Pulmonary artery endothelial cell (primary cell): Measurements from ENCODE around the gene DRC7. TPM values are rescaled to one million over a fixed set of nuclear protein-coding genes. Genes with fewer than 3 reads are reported as not detected.
"Not testable (repeated sequence)": the region's sequence is repeated elsewhere in the genome, so short reads cannot be mapped to it uniquely, and the experiment has no call there.

Experiments used
- DNase-seq: peaks from one replicate; pipeline ENCODE4 v3.0.0-alpha.2; 2011; ENCODE audit warnings: low read depth, low spot score
- total RNA-seq: library from RNA; depleted of rRNA; stranded (reverse); fragments of >200 nt; gene quantifications from 2 replicates; pipeline ENCODE4 v1.2.3, GENCODE V29; 2014

DRC7 gene
- total RNA-seq, 1 donor from 2014 or later, result 0.13 TPM

GRCh38 chr16:57658878-57659674 is 35.5 kb upstream of the DRC7 start:
- DNase-seq, result no peak

DNA sequence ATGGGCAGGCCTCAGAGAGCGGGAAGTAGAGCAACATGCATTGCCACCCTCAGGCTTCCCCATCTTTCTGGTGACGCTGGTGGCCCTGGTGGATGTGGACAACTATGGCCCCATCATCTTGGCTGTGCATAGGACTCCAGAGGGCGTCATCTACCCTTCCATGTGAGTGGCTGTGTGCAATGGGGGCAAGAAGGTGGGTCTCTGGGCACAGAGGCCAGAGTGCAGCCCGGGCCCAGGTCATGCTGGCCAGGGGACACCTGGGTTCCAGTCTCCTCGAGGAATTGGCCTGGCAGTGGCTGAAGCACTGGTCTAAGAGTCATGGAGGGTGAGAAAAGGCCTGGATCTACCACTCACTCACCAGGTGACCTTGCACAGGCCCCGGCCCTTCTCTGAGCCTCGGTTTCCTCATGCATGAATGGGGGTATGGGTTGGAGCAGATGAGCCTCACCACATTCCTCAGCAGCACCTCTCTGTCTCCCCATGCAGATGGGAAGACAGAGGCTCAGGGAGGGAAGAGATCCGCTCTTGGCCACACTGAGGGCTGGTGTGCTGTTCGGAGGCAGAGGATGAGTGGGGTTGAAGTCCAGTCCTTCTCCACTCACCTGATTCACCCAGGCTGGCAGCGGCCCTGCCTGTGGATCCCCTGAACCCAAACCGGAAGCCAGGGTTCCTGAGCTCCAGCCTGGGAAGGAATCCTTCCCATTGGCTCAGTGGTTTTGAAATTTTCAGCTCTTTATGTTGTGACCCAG is 33.7 kb upstream of the DRC7 start:
- DNase-seq, result no peak

DNA sequence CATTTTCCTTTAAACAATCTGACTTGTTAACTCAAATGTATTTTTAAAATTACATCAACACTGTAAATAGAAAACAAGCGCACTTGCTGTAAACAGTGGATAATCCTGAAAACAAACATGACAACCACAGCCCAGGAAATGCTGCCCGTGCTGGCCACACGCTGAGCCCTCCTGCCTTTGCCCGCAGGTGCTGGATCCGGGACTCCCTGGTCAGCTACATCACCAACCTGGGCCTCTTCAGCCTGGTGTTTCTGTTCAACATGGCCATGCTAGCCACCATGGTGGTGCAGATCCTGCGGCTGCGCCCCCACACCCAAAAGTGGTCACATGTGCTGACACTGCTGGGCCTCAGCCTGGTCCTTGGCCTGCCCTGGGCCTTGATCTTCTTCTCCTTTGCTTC is 33.1 kb upstream of the DRC7 start:
- no peak for DNase-seq

GRCh38 chr16:57661936-57662906 is 32.4 kb upstream of the DRC7 start:
- DNase-seq, result no peak

- no peak for DNase-seq
These were observed 31.2 kb upstream of the DRC7 start for GRCh38 chr16:57663436-57663835.

GRCh38 chr16:57663917-57664661 is 30.5 kb upstream of the DRC7 start:
- no peak for DNase-seq

DNA sequence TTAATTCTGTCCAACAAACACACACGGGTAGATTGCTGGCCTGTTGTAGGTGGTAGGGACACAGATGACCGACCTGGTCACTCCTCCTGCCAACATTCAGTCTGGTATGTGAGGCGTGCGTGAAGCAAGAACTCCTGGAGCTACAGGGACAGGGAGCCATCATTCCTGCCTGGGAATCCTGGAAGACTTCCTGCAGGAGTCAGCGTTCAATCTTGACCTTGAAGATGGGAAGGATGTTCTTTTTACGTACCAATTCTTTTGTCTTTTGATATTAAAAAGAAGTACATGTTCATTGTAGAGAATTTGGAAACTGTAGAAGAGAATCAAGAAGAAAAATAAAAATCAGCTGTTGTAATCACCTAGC is 30.0 kb upstream of the DRC7 start:
- DNase-seq, result no peak

DNA sequence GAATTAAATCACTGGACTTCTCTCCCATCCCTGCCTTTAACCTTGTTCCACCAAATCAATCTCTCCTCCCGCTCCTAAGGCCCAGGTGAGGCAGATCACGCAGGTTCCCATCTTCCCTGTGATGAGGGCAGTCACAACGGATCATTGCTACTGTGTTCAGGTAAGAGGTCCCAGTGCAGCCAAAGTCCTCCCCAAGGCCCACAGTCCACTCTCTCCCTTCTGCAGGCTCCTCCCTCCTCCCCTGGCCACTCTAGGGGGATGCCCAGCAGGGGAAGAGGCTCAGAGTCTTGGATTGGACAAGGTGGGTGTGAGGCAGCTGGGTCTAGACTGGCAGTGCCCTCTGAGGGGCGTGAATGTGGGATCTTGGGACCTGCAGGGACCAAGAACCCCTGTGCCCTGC is 29.1 kb upstream of the DRC7 start:
- no peak for DNase-seq

GRCh38 chr16:57666353-57667047 is 28.1 kb upstream of the DRC7 start:
- DNase-seq, result no peak

GRCh38 chr16:57667048-57667525 is 27.5 kb upstream of the DRC7 start:
- DNase-seq, result no peak

DNA sequence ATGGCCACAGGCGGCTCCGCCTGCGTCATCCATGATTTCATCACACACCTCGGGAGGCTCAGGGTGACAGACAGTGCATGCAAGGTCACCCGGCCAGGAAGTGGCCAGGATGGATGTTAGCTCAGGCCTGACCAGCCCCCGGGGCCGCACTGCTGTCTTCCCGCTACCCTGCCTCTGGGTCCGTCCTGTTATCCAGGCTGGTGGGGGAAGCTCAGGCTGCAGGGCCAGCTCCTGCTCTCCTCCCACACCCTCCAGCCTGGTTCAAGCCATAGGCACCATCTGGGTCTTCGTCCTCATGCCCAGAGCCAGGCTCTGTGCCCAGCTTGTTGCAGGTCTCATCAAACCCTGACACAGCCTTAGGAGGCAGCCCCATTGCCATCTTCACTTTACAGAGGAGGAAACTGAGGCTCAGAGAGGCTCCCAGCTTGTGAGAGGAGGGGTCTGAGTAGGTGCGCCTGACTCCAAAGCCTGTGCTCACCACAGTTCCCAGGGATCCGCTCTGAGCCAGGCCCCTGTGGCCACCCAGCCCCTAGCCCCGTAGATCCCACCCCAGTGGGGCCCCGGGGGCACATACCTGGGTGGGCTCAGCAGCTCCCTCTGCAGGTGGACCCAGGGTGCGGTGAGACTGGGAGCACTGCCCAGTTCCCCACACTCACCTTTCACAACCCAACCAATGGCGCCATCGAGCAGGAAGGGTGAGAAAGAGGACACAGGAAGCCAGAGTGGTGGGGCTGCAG is 26.9 kb upstream of the DRC7 start:
- no peak for DNase-seq

DNA sequence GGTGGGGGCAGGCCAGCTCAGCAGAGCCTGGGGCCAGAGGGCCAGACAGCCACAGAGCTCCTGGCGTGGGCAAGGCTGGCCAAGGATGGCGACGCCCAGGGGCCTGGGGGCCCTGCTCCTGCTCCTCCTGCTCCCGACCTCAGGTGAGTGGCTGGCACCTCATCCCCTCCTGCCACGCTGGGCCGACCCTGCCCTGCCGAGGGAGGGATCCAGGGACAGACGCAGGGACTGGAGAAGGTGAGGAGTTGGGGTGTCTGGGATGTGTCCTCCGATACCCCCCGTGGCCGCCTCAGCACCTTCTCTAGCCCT is 26.4 kb upstream of the DRC7 start, which contains the start of gene ADGRG3:
ADGRG3 (plus strand) TSS at position 44 of the 309 bp plus-strand sequence; CDS start at position 86, 42 bp downstream.
- no peak for DNase-seq

- DNase-seq, result no peak
These were observed 25.8 kb upstream of the DRC7 start for GRCh38 chr16:57668630-57669475.

DNA sequence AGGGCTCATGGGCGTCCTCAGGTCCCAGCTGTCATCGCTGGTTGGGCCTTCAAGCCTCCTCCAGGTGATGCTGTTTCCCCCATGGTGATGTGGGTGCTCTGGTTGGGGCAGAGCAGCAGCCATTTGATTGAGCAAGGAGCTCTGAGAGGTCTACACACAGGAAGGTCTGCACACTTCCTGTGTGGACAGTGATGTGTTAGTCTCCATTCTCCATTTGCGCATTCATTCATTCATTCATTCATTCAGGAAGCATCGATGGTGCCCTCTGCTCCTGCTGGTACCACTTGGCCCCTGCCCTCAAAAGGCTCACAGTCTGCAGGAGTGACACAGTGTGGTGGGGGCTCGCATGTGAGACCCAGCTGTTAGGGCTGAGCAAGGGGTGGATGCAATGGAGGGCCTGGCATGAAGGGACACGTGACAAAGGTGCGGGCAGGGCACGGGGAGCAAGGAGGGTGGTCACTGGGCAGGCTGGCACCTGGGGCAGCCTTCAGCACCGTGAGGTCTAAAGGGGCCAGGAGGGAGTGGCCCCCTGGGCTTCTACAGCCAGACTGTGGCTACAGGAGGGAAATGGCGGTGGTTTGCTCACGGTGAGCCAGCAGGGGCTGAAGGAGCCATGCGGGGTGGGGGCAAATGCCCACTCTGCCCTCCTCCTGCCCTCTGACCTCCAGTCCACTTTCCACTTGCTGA is 25.0 kb upstream of the DRC7 start:
- no peak for DNase-seq

- no peak for DNase-seq
These were observed 24.4 kb upstream of the DRC7 start for GRCh38 chr16:57670196-57670595.

DNA sequence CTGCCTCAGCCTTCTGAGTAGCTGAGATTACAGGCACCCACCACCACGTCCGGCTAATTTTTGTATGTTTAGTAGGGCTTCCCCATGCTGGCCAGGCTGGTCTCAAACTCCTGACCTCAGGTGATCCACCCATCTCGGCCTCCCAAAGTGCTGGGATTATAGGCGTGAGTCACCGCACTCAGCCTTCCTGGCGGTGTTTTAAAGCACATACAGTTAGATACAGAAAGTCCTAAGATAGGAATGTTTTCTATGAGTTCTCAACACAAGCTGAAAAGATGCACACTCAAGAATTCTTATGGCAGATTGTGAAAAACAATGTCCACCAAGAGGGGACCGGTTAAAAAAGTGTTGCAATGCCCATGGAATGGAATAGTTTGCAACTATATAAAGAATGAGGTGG is 23.2 kb upstream of the DRC7 start:
- DNase-seq, result not testable (repeated sequence)

GRCh38 chr16:57672416-57672815 is 22.2 kb upstream of the DRC7 start:
- no peak for DNase-seq

DNA sequence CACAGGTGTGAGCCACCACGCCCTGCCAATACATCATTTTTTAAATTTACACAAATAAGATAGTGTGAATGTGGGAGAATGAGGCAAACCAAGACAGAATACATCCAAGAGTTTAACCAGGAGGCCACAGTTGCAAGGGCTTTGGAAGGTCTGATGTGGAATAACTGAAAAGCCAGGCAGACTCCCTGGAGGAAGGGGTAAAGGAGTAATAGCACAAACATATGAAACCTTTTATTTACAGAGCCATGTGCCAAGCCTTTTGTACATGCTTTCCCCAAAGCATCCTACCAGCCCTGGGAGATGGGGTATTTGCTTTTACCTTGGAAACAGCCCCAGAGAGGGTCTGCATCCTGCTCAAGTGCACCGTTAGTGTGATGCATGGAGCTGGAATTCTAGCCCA is 21.8 kb upstream of the DRC7 start:
- DNase-seq, result no peak
